Lower leg skin (tissue), 4 donors: ENCODE data around the gene KRT78. TPM values are rescaled to one million over a fixed set of nuclear protein-coding genes. Genes with fewer than 3 reads are reported as not detected.
A peak's percentile ranks its signal among the peaks of the same experiment; 100 is the strongest.

Experiments
- DNase-seq, 2 donors: peaks; one replicate each; pipeline ENCODE4 v3.0.0-alpha.2; 2019; ENCODE audit warnings: low spot score in 2 of 2
- H3K4me3 ChIP-seq: fragments of 200-600 bp; sonication (generic); 2 replicates; pipeline ENCODE4 v1.5.1; 2017; ENCODE audit warnings: mild to moderate bottlenecking, low read depth; ENCODE audit not compliant: poor library complexity, severe bottlenecking
- POLR2A ChIP-seq, 2 donors: fragments of 450-650 bp; IDR thresholded peaks; one replicate each; pipeline ENCODE4 v1.6.1; 2016 to 2017; ENCODE audit warnings: antibody characterized with exemption in 2 of 2, mild to moderate bottlenecking in 1 of 2, moderate library complexity in 1 of 2
- WGBS, 2 donors: methylation state at CpG; one replicate each; pipeline ENCODE4 v1.1.5; 2018; 5-methylcytosine and 5-hydroxymethylcytosine counted together
- intact Hi-C: fragments of 100-400 bp; cut with DNase I; formaldehyde crosslinking; loops from one replicate; pipeline ENCODE4 v1.15.0; 2023; ENCODE audit warnings: low total_unique reads
- total RNA-seq, 4 donors: library from RNA; depleted of rRNA; stranded (reverse); fragments of >200 nt; gene quantifications; one replicate each; pipeline ENCODE4 v1.1.0, GENCODE V29; 2016
- TF ChIP-seq, protein P1 (sequence below), 3 donors: fragments of 450-650 bp; IDR thresholded peaks; one replicate each; pipeline ENCODE4 v1.5.1; 2016; ENCODE audit warnings: antibody characterized with exemption in 3 of 3, mild to moderate bottlenecking in 3 of 3, moderate library complexity in 2 of 3

KRT78 gene
- total RNA-seq, 4 donors from 2014 or later = 114 to 250 (median 183) TPM

DNA sequence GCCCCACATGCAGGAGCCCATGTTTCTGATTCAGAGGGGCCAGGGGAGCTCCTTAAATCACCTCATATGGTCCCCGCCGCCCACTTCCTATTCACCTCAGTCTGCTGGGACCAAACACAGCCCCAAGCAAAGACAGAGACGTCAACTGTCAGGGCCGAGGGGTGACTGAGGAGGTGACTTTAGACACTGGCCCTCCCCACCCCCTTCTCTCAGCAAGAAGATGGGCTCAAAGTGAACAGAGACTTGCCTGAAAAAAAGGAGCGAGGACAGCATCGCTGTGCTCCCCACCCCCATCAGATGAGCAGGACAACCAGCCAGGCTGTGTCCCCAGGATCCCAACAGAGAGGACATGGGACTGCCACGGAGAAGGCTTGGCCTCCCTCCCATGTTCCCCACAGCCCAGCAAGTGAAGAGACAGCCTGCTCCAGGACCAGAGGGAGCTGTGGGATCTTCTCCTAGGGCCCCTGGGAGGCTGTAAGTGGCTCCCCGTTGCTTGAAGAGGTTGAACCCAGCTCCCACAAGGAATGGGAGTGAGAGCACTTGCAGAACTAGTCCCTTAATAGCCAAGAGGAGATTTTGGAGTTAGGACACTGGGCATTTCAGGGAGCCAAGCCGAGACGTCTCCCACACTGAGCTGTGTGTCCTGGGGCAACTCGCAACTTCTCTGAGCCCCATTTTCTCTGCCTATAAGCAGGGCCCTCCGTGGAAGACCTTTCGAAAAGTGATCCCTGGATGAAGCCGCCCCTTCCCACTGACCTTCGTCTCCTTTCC lies 13.3 kb downstream of the KRT78 start:
- WGBS, 2 donors = 76 to 84% methylated on average over 15 of the region's 15 CpGs
- intact Hi-C loops = no loop called here
- no peak for TF ChIP-seq POLR2A (IDR thresholded peaks at IDR 0.05)
- TF ChIP-seq, protein P1, sequence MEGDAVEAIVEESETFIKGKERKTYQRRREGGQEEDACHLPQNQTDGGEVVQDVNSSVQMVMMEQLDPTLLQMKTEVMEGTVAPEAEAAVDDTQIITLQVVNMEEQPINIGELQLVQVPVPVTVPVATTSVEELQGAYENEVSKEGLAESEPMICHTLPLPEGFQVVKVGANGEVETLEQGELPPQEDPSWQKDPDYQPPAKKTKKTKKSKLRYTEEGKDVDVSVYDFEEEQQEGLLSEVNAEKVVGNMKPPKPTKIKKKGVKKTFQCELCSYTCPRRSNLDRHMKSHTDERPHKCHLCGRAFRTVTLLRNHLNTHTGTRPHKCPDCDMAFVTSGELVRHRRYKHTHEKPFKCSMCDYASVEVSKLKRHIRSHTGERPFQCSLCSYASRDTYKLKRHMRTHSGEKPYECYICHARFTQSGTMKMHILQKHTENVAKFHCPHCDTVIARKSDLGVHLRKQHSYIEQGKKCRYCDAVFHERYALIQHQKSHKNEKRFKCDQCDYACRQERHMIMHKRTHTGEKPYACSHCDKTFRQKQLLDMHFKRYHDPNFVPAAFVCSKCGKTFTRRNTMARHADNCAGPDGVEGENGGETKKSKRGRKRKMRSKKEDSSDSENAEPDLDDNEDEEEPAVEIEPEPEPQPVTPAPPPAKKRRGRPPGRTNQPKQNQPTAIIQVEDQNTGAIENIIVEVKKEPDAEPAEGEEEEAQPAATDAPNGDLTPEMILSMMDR (IDR thresholded peaks at IDR 0.05) = no peak

DNA sequence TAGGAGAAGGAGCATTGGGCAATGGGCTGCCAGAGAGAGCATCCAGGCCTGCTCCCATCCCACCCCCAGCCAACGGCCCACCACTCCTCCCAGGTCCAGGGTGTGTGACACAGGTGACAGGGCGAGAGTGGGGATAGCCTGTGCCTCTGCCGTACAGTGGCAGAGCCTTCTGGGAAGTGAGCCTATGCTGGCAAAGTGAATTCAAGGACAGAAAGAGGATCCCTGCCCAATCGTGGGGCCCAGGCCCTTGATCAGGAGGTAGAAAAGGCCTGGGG lies 14.1 kb downstream of the KRT78 start:
- no peak overlapping the region for H3K4me3 ChIP-seq
- TF ChIP-seq, protein P1 (IDR thresholded peaks at IDR 0.05) = no peak
- no peak for TF ChIP-seq POLR2A (IDR thresholded peaks at IDR 0.05)
- intact Hi-C loops = no loop called here
- DNase-seq = peak in 1 of 2 donors; percentile 74
- WGBS, 2 donors = 51 to 53% methylated on average over 4 of the region's 4 CpGs

More for the DNA sequence above, 13.3 kb downstream of the KRT78 start:
- H3K4me3 ChIP-seq = no peak overlapping the region
- DNase-seq = peak in 1 of 2 donors; percentile 72

DNA sequence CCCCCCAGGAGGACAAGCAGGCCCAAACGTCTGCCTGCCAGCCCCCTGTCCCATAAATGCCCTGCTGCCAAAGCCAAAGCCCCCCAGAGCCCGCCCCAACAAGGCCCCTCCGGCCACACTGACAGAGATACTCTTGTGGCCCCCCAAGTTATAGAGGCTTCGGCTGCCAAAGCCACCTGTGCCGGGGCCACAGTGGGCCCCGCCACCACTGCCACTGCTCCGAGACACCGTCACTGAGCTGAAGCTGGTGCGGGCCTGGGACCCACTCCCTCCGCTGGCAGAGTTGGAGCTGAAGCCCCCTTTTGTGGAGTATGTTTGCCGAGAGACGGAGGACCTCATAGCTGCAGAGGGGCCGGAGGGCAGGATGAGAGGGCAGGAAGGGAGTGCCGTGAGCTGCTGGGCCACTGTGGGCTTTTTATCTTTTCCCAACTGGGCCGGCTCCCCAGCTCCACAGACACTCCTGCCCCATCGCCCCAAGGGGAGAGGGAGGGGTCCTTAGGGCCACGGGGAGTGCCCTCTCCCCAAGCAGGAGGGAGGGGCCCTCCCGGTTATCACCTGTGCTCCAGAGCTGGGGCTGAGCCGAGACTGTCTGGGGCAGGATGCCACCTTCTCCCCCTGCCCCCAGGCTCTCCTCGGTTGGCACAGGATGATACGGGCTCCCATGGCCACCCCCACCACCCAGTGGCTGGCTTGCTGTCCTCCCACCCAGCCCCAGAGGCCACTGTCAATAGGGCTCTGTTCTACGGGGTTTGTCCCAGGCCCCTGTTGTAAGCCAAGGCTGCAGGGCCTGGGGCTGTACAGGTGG lies 14.7 kb downstream of the KRT78 start, which contains the start of gene KRT79:
KRT79 (minus strand) TSS at position 390 of the 805 bp plus-strand sequence; CDS start at position 339, 51 bp downstream.
- peak in 1 of 2 donors; percentile 72 for DNase-seq

DNA sequence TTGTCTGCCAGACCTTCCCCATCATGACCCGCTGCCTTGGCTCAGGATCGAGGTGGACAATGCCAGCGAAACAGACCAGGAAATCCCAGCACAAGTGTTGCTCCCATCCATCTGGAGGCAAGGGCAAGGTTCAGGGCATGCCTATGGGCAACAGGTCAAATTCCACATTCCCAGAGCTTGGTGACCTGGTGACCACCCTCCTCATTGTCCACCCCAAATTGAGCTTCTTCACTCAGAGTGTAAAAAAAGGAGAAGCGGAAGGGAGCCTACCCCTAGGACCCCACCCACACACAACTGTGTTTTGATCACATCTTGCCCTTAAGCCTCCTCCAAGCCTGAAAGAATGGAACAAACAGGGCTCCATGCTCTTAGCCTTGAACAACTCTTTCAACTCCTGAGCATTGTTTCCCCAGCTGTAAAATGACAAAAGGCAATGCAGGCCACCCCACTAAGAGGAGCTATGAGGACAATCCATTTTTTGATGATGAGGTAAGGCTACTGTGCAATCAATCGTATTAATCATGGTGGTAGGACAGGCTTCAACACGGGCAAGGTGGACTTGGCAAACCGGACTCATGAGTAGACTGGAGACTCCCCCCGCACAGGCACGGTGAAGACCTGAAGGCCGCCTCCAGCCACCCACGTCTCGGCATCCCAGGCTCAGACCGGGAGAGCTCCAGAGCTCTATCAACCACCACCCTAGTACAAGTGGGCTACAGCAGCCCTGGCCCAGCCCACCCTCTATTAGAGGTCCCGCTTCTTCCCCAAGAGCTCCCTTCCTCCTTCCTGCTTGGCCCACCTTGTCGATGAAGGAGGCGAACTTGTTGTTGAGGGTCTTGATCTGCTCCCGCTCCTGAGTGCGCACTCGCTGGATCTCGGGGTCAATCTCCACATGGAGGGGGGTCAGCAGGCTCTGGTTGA lies 15.5 kb downstream of the KRT78 start:
- H3K4me3 ChIP-seq = no peak overlapping the region
- intact Hi-C loops = no loop called here
- 89 to 93% methylated on average over 19 to 20 of the region's 20 CpGs for WGBS, 2 donors
- DNase-seq = peak in 1 of 2 donors; percentile 72
- TF ChIP-seq POLR2A (IDR thresholded peaks at IDR 0.05) = no peak
- TF ChIP-seq, protein P1 (IDR thresholded peaks at IDR 0.05) = no peak

More for the DNA sequence above, 14.7 kb downstream of the KRT78 start, which contains the start of gene KRT79:
- no peak within 1 kb of the TSS for H3K4me3 ChIP-seq
- intact Hi-C loops = no loop called here
- TF ChIP-seq, protein P1 (IDR thresholded peaks at IDR 0.05) = no peak
- no peak for TF ChIP-seq POLR2A (IDR thresholded peaks at IDR 0.05)
- 69 to 75% methylated on average over 15 to 20 of the region's 22 CpGs for WGBS, 2 donors

DNA sequence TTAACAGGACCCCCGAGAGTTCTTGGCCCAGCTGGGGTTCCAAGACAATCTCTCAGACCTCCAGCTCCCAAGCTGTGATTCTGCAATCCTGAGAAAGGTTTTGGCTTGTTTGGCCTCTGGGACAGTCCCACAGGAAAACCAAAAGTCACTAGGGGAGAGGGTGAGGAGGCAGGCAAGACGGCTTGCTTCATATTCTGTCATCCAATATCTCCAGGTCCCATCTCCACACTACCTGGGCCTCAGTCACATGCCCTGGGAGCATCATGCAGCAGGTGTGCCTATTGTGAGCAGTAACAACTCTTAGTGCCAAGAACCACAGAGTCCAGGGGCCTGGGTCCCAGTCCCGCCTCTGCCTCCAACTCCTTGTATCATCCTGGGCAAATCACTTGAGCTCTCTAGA lies 16.3 kb downstream of the KRT78 start:
- no peak overlapping the region for H3K4me3 ChIP-seq
- WGBS, 2 donors = 75 to 79% methylated on average over 3 of the region's 3 CpGs
- intact Hi-C loops = no loop called here
- DNase-seq = peak in 1 of 2 donors; percentile 67
- no peak for TF ChIP-seq POLR2A (IDR thresholded peaks at IDR 0.05)
- TF ChIP-seq, protein P1 (IDR thresholded peaks at IDR 0.05) = no peak
